OCI-LY7 (cell line): Measurements from ENCODE around the gene VSIR.

Experiments used
- EZH2phosphoT487 ChIP-seq: fragments of 200-600 bp; sonication (generic); IDR thresholded peaks from 2 replicates; pipeline ENCODE4 v1.6.1; 2018; ENCODE audit warnings: low read depth, borderline replicate concordance, mild to moderate bottlenecking, mixed run types, antibody characterized with exemption, low read length, moderate library complexity, mixed read lengths
- TF ChIP-seq, protein P1 (sequence below): fragments of 200-600 bp; sonication (generic); conservative IDR thresholded peaks from 2 replicates; pipeline ENCODE4 v1.5.1; 2014; ENCODE audit warnings: mild to moderate bottlenecking, antibody characterized with exemption, low read length, moderate library complexity, mixed read lengths

DNA sequence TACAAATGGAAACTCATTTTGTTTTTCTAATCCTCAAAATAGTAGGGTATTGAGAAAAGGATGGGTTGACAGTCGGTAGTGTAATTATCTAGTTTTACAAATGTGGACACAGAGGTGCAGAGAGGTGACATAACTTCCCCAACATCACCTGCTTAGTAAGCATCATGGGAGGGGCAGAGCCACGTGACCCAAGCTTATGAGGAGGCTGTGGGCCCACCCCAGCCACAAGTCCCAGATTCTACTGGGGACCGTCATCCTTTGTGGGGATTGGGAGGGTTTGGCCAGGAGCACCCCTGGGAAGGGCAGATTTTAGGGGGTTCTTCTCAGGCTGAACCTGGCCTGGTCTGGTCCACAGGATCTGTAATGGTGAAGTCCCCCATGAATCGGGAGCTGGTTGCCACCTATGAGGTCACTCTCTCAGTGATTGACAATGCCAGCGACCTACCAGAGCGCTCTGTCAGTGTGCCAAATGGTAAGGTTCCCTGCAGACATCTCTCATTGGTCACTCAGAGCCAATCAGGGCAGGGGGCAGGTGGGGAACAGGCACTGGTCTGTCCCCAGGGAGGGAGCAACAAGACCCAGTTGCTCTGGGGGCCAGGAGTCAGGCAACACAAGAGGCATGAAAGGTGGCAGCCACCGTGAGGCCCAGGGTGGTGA lies 23.6 kb upstream of the VSIR start:
- TF ChIP-seq, protein P1, sequence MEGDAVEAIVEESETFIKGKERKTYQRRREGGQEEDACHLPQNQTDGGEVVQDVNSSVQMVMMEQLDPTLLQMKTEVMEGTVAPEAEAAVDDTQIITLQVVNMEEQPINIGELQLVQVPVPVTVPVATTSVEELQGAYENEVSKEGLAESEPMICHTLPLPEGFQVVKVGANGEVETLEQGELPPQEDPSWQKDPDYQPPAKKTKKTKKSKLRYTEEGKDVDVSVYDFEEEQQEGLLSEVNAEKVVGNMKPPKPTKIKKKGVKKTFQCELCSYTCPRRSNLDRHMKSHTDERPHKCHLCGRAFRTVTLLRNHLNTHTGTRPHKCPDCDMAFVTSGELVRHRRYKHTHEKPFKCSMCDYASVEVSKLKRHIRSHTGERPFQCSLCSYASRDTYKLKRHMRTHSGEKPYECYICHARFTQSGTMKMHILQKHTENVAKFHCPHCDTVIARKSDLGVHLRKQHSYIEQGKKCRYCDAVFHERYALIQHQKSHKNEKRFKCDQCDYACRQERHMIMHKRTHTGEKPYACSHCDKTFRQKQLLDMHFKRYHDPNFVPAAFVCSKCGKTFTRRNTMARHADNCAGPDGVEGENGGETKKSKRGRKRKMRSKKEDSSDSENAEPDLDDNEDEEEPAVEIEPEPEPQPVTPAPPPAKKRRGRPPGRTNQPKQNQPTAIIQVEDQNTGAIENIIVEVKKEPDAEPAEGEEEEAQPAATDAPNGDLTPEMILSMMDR, result no peak
- no peak for TF ChIP-seq EZH2phosphoT487
